ENCODE results near the gene GALNT12.

Gene GALNT12

DNA sequence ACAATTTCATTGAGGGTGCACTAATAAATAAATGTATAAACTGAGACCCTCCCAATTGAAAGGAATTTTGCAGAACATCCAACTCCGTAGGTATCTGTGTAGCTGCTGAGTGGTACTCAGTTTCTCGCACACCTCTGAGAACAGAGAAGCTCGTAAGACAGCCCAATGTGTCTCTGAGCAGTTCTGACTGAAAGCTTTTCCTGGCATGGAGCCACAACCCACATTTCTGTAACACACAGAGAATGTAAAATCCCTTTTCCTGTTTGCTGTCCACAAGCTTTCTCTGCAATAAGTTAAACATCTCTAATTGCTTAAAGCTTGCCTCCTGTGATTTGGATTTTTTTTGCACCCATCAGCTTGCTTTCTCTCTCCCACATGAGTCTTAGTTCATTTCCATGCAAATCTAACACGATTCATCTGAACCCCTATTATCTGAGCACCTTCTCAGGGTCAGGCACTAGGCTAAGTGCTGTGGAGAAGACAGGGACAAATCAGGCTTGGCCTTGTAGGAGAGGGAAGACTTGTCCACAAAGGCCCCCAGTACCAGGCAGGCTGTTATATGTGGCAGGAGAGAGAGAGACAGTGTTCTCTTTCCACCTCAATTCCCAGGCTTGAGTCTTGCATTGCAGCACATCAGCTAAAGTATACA, 92.1 kb downstream of the GALNT12 start:
- Histone ChIP-seq H3K36me3 (ENCODE audit: control insufficient read depth, insufficient read depth, low read length) (no peaks in the 10 kb centered on the region), H3K9ac (ENCODE audit: low read depth, low read length) (no peak overlapping the region), H3K4me3 (ENCODE audit: low read depth, low read length) (no peak overlapping the region), H3K9me3 (ENCODE audit: control insufficient read depth, insufficient read depth, low read length) (peaks cover 3% of the 10 kb centered on the region; the same call in 1 of the 2 replicates), H3K27ac (ENCODE audit: low read depth, low read length) (no peak overlapping the region), H3K4me1 (ENCODE audit: control insufficient read depth, insufficient read depth, low read length) (no peaks in the 10 kb centered on the region), H3K27me3 (ENCODE audit: control insufficient read depth, insufficient read depth, low read length) (no peaks in the 10 kb centered on the region)

Data from HUES48 (cell line).